ENCODE measurements around the gene NAP1L1.

DNA sequence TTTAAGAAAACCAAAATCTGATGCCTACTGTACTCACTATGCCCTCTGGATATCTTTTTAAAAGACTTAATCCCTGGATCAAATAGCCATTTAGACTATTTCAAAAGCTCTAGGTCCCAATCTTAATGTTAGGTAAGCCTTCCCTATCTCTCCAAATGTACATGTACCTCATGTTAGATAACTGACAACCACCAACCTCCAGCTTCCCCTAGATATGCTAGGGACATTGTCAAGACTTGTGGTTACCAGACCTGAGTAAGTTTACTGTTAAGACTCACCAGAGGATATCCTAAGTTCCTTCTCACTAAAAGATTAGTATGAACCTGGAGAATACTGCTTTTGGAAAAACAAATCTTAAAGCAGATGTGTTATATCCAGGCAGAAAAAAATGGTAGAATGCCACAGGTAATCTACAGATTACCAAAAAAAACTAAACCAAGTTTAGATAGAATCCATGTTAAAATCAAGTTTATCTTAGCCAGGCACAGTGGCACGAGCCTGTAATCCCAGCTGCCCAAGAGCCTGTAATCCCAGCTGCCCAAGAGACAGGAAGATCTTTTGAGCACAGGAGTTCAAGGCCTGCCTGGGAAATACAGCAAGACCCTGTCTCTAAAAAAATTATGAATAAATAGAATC lies 9.7 kb downstream of the NAP1L1 start:
- TF ChIP-seq, protein P1, sequence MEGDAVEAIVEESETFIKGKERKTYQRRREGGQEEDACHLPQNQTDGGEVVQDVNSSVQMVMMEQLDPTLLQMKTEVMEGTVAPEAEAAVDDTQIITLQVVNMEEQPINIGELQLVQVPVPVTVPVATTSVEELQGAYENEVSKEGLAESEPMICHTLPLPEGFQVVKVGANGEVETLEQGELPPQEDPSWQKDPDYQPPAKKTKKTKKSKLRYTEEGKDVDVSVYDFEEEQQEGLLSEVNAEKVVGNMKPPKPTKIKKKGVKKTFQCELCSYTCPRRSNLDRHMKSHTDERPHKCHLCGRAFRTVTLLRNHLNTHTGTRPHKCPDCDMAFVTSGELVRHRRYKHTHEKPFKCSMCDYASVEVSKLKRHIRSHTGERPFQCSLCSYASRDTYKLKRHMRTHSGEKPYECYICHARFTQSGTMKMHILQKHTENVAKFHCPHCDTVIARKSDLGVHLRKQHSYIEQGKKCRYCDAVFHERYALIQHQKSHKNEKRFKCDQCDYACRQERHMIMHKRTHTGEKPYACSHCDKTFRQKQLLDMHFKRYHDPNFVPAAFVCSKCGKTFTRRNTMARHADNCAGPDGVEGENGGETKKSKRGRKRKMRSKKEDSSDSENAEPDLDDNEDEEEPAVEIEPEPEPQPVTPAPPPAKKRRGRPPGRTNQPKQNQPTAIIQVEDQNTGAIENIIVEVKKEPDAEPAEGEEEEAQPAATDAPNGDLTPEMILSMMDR (IDR thresholded peaks at IDR 0.05), result no peak
- TF ChIP-seq POLR2AphosphoS5 (IDR thresholded peaks at IDR 0.05) (no peak), EP300 (IDR thresholded peaks at IDR 0.05) (no peak)
